H1 (cell line): ENCODE data around the gene ZSCAN25. TPM values are rescaled to one million over a fixed set of nuclear protein-coding genes. Genes with fewer than 3 reads are reported as not detected.

Experiments
- ASH2L ChIP-seq: fragments of 200-600, 300-600 bp; sonication (generic); IDR thresholded peaks from one replicate; pipeline ENCODE4 v1.7.1; 2017; ENCODE audit warnings: low read length
- CHD7 ChIP-seq: fragments of 300-600 bp; sonication (generic); IDR thresholded peaks from 2 replicates; pipeline ENCODE4 v1.7.1; 2012; ENCODE audit warnings: low read length, moderate library complexity, mild to moderate bottlenecking, inconsistent platforms; ENCODE audit not compliant: insufficient replicate concordance
- CREB1 ChIP-seq: IDR thresholded peaks from 2 replicates; pipeline ENCODE4 v1.6.1; 2012; ENCODE audit warnings: inconsistent platforms
- SAP30 ChIP-seq: fragments of 300-600 bp; sonication (generic); IDR thresholded peaks from 2 replicates; pipeline ENCODE4 v1.7.1; 2012; ENCODE audit warnings: low read length, moderate library complexity, mild to moderate bottlenecking, inconsistent platforms; ENCODE audit not compliant: insufficient read depth, insufficient replicate concordance
- SRF ChIP-seq: IDR thresholded peaks from 2 replicates; pipeline ENCODE4 v1.6.1; 2011; ENCODE audit warnings: mild to moderate bottlenecking, low read depth, low read length, moderate library complexity
- TEAD4 ChIP-seq: IDR thresholded peaks from 2 replicates; pipeline ENCODE4 v1.6.1; 2012; ENCODE audit warnings: low read depth, low read length, inconsistent platforms, mixed read lengths
- ZNF274 ChIP-seq: IDR thresholded peaks from 2 replicates; pipeline ENCODE4 v1.7.0; 2012; ENCODE audit warnings: low read length, borderline replicate concordance; ENCODE audit errors: extremely low read depth
- polyA plus RNA-seq, 7 experiments: library from polyadenylated mRNA; depleted of rRNA in 3 of 7; stranded (reverse) in 5 of 7; unstranded in 2 of 7; fragments of >200 nt in 5 of 7; fragments of 200-250 nt in 2 of 7; gene quantifications; 1 replicate in 5 of 7; 2 replicates in 1 of 7; 4 replicates in 1 of 7; pipeline versions ENCODE4 v1.2.1 to v1.2.3, GENCODE V29; 2011 to 2013; ENCODE audit warnings: missing spikeins in 2 of 7, mixed read lengths in 2 of 7
- total RNA-seq: library from RNA; stranded (reverse); fragmentation: NEBNext Ultra II Directional; extraction: Animal tissue kit (Norgen Biotek cat#: 25700); gene quantifications from 2 replicates; pipeline ENCODE4 v1.2.1, GENCODE V29; 2021

Gene ZSCAN25
- total and polyA plus RNA-seq, 2 of the 8 experiments (the other 6 are each of a cell fraction or from before 2014, with no cell fraction given): 10.1 to 18.6 TPM

GRCh38 chr7:99625961-99626360, 9.2 kb downstream of the ZSCAN25 start (continued):
- TF ChIP-seq CHD7 (no peak), TEAD4 (no peak), SAP30 (no peak), SRF (no peak), ASH2L (no peak), ZNF274 (no peak), CREB1 (no peak)
